ENCODE measurements around the gene NDUFB10.
"Not testable (repeated sequence)": the region's sequence is repeated elsewhere in the genome, so short reads cannot be mapped to it uniquely, and the experiment has no call there.

Gene NDUFB10

DNA sequence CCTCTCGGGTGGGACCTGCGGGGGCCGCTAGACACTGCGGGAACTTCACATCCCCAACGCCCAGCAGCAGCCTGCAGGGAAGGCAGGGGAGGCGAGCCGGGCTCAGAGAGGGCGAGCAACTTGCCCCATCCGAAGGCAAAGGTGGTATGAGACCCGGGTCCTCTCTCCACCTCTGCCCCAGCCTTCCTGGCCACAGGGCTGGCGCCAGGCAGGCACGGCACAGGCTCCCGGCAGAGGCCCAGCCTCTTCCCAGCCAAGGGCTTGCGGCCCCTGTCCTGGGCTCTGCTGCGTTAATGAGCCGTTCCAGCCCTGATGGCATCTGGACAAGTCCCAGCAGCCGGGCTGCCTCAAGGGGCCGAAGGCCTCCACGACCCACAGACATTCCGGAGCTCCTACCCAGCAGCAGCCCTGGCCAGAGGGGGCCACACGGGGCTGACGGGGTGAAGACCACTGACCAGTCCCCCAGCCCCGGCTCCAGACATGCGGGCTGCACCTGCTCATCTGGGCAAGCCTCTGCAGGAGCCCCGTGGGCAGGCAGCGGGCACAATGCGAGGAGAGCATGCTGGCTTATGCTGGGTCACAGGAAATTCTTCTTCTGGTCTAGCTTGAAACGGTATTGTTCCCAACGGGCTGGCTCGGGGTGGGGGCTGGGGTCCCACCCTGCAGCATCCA, 39.9 kb upstream of the NDUFB10 start:
- Histone ChIP-seq H3K4me2 (ENCODE audit: low read length) (no peak overlapping the region), H4K20me1 (ENCODE audit: control insufficient read depth, insufficient read depth, low read depth, low read length) (no peaks in the 10 kb centered on the region), H3K9me2 (replicated peaks; ENCODE audit: control insufficient read depth, low read length) (no peaks in the 10 kb centered on the region), H3K9me3 (ENCODE audit: control insufficient read depth, insufficient read depth, low read length) (no peaks in the 10 kb centered on the region), H3K27ac (ENCODE audit: low read depth, low read length) (no peak overlapping the region), H3K4me3 (ENCODE audit: low read length) (no peak overlapping the region), H3K4me1 (ENCODE audit: control insufficient read depth, low read length) (no peaks in the 10 kb centered on the region), H3K36me3 (ENCODE audit: control insufficient read depth, low read length) (no peaks in the 10 kb centered on the region), H3K27me3 (ENCODE audit: control insufficient read depth, low read length) (no peaks in the 10 kb centered on the region; the same call in 1 of the 2 replicates), H3K79me2 (ENCODE audit: control insufficient read depth, low read length) (no peaks in the 10 kb centered on the region), H3F3A (ENCODE audit: control insufficient read depth, insufficient read depth) (no peaks in the 10 kb centered on the region)
- no peak for TF ChIP-seq EZH2phosphoT487 (IDR thresholded peaks at IDR 0.05; ENCODE audit: borderline replicate concordance, low read length)
- no peak for TF ChIP-seq CTCF (IDR thresholded peaks at IDR 0.05; ENCODE audit: low read depth, low read length, poor library complexity, severe bottlenecking)

DNA sequence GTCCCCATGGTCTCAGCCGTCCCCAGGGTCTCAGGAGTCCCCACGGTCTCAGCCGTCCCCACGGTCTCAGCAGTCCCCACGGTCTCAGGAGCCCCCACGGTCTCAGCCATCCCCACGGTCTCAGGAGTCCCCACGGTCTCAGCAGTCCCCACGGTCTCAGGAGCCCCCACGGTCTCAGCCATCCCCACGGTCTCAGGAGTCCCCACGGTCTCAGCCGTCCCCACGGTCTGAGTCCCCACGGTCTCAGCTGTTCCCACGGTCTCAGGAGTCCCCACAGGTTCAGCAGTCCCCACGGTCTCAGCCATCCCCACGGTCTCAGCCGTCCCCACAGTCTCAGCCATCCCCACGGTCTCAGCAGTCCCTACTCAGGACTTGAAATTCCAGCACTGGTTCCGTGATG, 39.2 kb upstream of the NDUFB10 start:
- H4K20me1 ChIP-seq (ENCODE audit: control insufficient read depth, insufficient read depth, low read depth, low read length); H3K36me3 ChIP-seq (ENCODE audit: control insufficient read depth, low read length); H3K4me3 ChIP-seq (ENCODE audit: low read length); H3K79me2 ChIP-seq (ENCODE audit: control insufficient read depth, low read length); H3F3A ChIP-seq (ENCODE audit: control insufficient read depth, insufficient read depth); H3K27me3 ChIP-seq (ENCODE audit: control insufficient read depth, low read length); H3K4me1 ChIP-seq (ENCODE audit: control insufficient read depth, low read length); H3K9me2 ChIP-seq (replicated peaks; ENCODE audit: control insufficient read depth, low read length); H3K9me3 ChIP-seq (ENCODE audit: control insufficient read depth, insufficient read depth, low read length); H3K27ac ChIP-seq (ENCODE audit: low read depth, low read length); H3K4me2 ChIP-seq (ENCODE audit: low read length): not testable (repeated sequence)

DNA sequence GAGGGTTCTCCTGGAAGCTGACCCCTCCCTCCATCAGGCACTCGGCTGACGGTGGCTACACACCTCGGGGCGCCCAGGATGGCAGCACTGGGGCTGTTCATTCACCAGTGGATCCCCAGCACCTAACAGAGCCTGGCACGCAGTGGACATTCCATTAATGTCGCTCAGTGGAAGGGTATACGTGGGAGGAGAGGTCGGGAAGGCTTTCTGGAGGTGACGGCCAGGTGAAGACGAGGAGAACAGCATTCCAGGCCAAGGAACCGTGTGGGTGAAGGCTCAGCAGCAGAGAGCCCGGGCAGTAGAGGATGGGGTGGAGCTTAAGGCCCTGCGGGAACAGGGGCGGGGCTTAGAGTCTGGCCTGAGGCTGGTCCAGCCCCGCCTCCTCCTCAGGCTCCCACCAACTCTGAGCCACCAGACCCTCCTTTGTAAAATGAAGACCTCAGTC, 38.6 kb upstream of the NDUFB10 start:
- no peaks in the 10 kb centered on the region for H4K20me1 ChIP-seq (ENCODE audit: control insufficient read depth, insufficient read depth, low read depth, low read length)
- no peak overlapping the region for H3K4me3 ChIP-seq (ENCODE audit: low read length)
- no peaks in the 10 kb centered on the region for H3F3A ChIP-seq (ENCODE audit: control insufficient read depth, insufficient read depth)
- no peaks in the 10 kb centered on the region for H3K9me3 ChIP-seq (ENCODE audit: control insufficient read depth, insufficient read depth, low read length)
- no peak for TF ChIP-seq CTCF (IDR thresholded peaks at IDR 0.05; ENCODE audit: low read depth, low read length, poor library complexity, severe bottlenecking)
- TF ChIP-seq EZH2phosphoT487 (IDR thresholded peaks at IDR 0.05; ENCODE audit: borderline replicate concordance, low read length): no peak
- no peak overlapping the region for H3K4me2 ChIP-seq (ENCODE audit: low read length)
- H3K36me3 ChIP-seq (ENCODE audit: control insufficient read depth, low read length): no peaks in the 10 kb centered on the region
- no peaks in the 10 kb centered on the region for H3K9me2 ChIP-seq (replicated peaks; ENCODE audit: control insufficient read depth, low read length)
- H3K79me2 ChIP-seq (ENCODE audit: control insufficient read depth, low read length): no peaks in the 10 kb centered on the region
- no peak overlapping the region for H3K27ac ChIP-seq (ENCODE audit: low read depth, low read length)
- no peaks in the 10 kb centered on the region; the same call in 1 of the 2 replicates for H3K27me3 ChIP-seq (ENCODE audit: control insufficient read depth, low read length)
- H3K4me1 ChIP-seq (ENCODE audit: control insufficient read depth, low read length): no peaks in the 10 kb centered on the region

DNA sequence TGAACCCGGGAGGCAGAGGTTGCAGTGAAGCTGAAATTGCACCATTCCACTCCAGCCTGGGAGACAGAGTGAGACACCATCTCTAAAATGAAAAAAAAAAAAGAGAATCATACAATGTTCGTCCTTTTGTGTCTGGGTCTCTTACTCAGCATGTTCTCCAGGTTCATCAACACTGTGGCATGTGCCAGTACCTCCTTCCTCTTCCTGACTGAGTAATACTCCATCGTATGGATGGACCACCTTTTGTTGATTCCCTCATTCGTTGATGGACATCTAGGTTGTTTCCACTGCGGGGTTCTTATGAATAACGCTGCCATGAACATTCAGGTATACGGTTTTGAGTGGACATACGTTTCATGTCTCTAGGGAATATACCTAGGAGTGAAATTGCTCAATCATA, 37.0 kb upstream of the NDUFB10 start:
- no peak overlapping the region for H3K4me2 ChIP-seq (ENCODE audit: low read length)
- no peaks in the 10 kb centered on the region for H3K4me1 ChIP-seq (ENCODE audit: control insufficient read depth, low read length)
- no peaks in the 10 kb centered on the region for H3F3A ChIP-seq (ENCODE audit: control insufficient read depth, insufficient read depth)
- no peaks in the 10 kb centered on the region for H3K9me3 ChIP-seq (ENCODE audit: control insufficient read depth, insufficient read depth, low read length)
- H4K20me1 ChIP-seq (ENCODE audit: control insufficient read depth, insufficient read depth, low read depth, low read length): no peaks in the 10 kb centered on the region
- H3K4me3 ChIP-seq (ENCODE audit: low read length): no peak overlapping the region
- no peaks in the 10 kb centered on the region for H3K27me3 ChIP-seq (ENCODE audit: control insufficient read depth, low read length)
- no peaks in the 10 kb centered on the region for H3K36me3 ChIP-seq (ENCODE audit: control insufficient read depth, low read length)
- TF ChIP-seq CTCF (IDR thresholded peaks at IDR 0.05; ENCODE audit: low read depth, low read length, poor library complexity, severe bottlenecking) (no peak), EZH2phosphoT487 (IDR thresholded peaks at IDR 0.05; ENCODE audit: borderline replicate concordance, low read length) (no peak)
- H3K9me2 ChIP-seq (replicated peaks; ENCODE audit: control insufficient read depth, low read length): no peaks in the 10 kb centered on the region
- no peaks in the 10 kb centered on the region for H3K79me2 ChIP-seq (ENCODE audit: control insufficient read depth, low read length)
- no peak overlapping the region for H3K27ac ChIP-seq (ENCODE audit: low read depth, low read length)
